SK-N-MC (cell line): ENCODE results near the gene AKR1C4.
"Not testable (repeated sequence)": the region's sequence is repeated elsewhere in the genome, so short reads cannot be mapped to it uniquely, and the experiment has no call there.

Experiments used
- DNase-seq: peaks from one replicate; pipeline ENCODE4 v3.0.0-alpha.2; 2011; ENCODE audit warnings: low read depth, low spot score
- H3K27ac ChIP-seq: fragments of 200-600 bp; sonication (generic); 2 replicates; pipeline ENCODE4 v1.5.1; 2016; ENCODE audit warnings: mixed run types
- H3K36me3 ChIP-seq: fragments of 200-600 bp; sonication (generic); 2 replicates; pipeline ENCODE4 v1.6.1; 2017; ENCODE audit warnings: antibody characterized with exemption, low read length, mixed read lengths; ENCODE audit not compliant: insufficient read depth
- H3K4me3 ChIP-seq: fragments of 200-600 bp; sonication (generic); 2 replicates; pipeline ENCODE4 v1.5.1; 2016
- H3K9ac ChIP-seq: fragments of 200-600 bp; sonication (generic); 2 replicates; pipeline ENCODE4 v1.8.0; 2017; ENCODE audit warnings: mixed run types, mixed read lengths; ENCODE audit not compliant: insufficient read length
- H3K9me3 ChIP-seq: fragments of 200-600 bp; sonication (generic); 2 replicates; pipeline ENCODE4 v1.6.1; 2017; ENCODE audit warnings: low read depth, mild to moderate bottlenecking, antibody characterized with exemption, low read length, moderate library complexity, mixed read lengths
- EZH2 ChIP-seq: fragments of 200-600 bp; sonication (generic); IDR thresholded peaks from one replicate; pipeline ENCODE4 v1.6.1; 2017; ENCODE audit warnings: antibody characterized with exemption
- FOXP2 ChIP-seq: optimal IDR thresholded peaks from 2 replicates; pipeline ENCODE3; 2011; ENCODE audit warnings: mild to moderate bottlenecking, moderate library complexity; ENCODE audit not compliant: insufficient read depth; ENCODE audit errors: extremely low read length, control extremely low read depth
- POLR2AphosphoS5 ChIP-seq: IDR thresholded peaks from 2 replicates; pipeline ENCODE4 v1.6.1; 2012; ENCODE audit warnings: mild to moderate bottlenecking, low read depth, low read length, borderline replicate concordance

Gene AKR1C4

GRCh38 chr10:5194431-5194830, 2.2 kb upstream of the AKR1C4 start:
- no peak overlapping the region for H3K9ac ChIP-seq
- no peaks in the 10 kb centered on the region for H3K36me3 ChIP-seq
- TF ChIP-seq EZH2 (no peak), POLR2AphosphoS5 (no peak), FOXP2 (no peak)
- H3K27ac ChIP-seq: no peak overlapping the region
- no peak overlapping the region for H3K4me3 ChIP-seq
- no peak for DNase-seq
- H3K9me3 ChIP-seq: no peaks in the 10 kb centered on the region

GRCh38 chr10:5195727-5196374, 786 bp upstream of the AKR1C4 start:
- H3K36me3 ChIP-seq: no peaks in the 10 kb centered on the region
- H3K9ac ChIP-seq: no peak overlapping the region
- H3K4me3 ChIP-seq: no peak overlapping the region
- H3K27ac ChIP-seq: no peak overlapping the region
- TF ChIP-seq EZH2 (no peak), FOXP2 (no peak), POLR2AphosphoS5 (no peak)
- DNase-seq: no peak
- H3K9me3 ChIP-seq: no peaks in the 10 kb centered on the region

GRCh38 chr10:5198386-5198785, 1.7 kb downstream of the AKR1C4 start:
- H3K9me3 ChIP-seq: no peaks in the 10 kb centered on the region
- DNase-seq: no peak
- H3K36me3 ChIP-seq: no peaks in the 10 kb centered on the region
- TF ChIP-seq EZH2: no peak
- TF ChIP-seq POLR2AphosphoS5: no peak
- no peak for TF ChIP-seq FOXP2
- no peak overlapping the region for H3K27ac ChIP-seq
- H3K4me3 ChIP-seq: no peak overlapping the region
- no peak overlapping the region for H3K9ac ChIP-seq

GRCh38 chr10:5199398-5199797, 2.8 kb downstream of the AKR1C4 start:
- no peaks in the 10 kb centered on the region for H3K9me3 ChIP-seq
- no peaks in the 10 kb centered on the region for H3K36me3 ChIP-seq
- no peak for TF ChIP-seq POLR2AphosphoS5
- no peak for TF ChIP-seq EZH2
- TF ChIP-seq FOXP2: no peak
- no peak for DNase-seq
- no peak overlapping the region for H3K4me3 ChIP-seq
- H3K9ac ChIP-seq: no peak overlapping the region
- no peak overlapping the region for H3K27ac ChIP-seq

GRCh38 chr10:5206799-5207198, 10.2 kb downstream of the AKR1C4 start:
- Histone ChIP-seq H3K27ac (no peak overlapping the region), H3K4me3 (no peak overlapping the region), H3K36me3 (no peaks in the 10 kb centered on the region), H3K9me3 (no peaks in the 10 kb centered on the region), H3K9ac (no peak overlapping the region)
- TF ChIP-seq FOXP2 (no peak), EZH2 (no peak), POLR2AphosphoS5 (no peak)
- DNase-seq: no peak

GRCh38 chr10:5209776-5210175, 13.1 kb downstream of the AKR1C4 start:
- H3K4me3 ChIP-seq: not testable (repeated sequence)

GRCh38 chr10:5210261-5210660, 13.6 kb downstream of the AKR1C4 start:
- not testable (repeated sequence) for H3K4me3 ChIP-seq, H3K27ac ChIP-seq, H3K9me3 ChIP-seq, H3K36me3 ChIP-seq, DNase-seq, H3K9ac ChIP-seq

More at GRCh38 chr10:5209776-5210175, 13.1 kb downstream of the AKR1C4 start:
- H3K9me3 ChIP-seq, H3K27ac ChIP-seq, DNase-seq, H3K9ac ChIP-seq, H3K36me3 ChIP-seq: not testable (repeated sequence)

- H3K4me3 ChIP-seq: no peak overlapping the region
- TF ChIP-seq FOXP2: no peak
- TF ChIP-seq EZH2: no peak
- no peak for TF ChIP-seq POLR2AphosphoS5
- H3K9ac ChIP-seq: no peak overlapping the region
- H3K27ac ChIP-seq: no peak overlapping the region
- H3K9me3 ChIP-seq: no peaks in the 10 kb centered on the region
- DNase-seq: no peak
- no peaks in the 10 kb centered on the region for H3K36me3 ChIP-seq
These were observed 15.3 kb downstream of the AKR1C4 start for GRCh38 chr10:5211696-5212536.

- DNase-seq: no peak
- Histone ChIP-seq H3K36me3 (no peaks in the 10 kb centered on the region), H3K4me3 (no peak overlapping the region), H3K9me3 (no peaks in the 10 kb centered on the region), H3K9ac (no peak overlapping the region), H3K27ac (no peak overlapping the region)
- TF ChIP-seq POLR2AphosphoS5: no peak
- TF ChIP-seq FOXP2: no peak
- no peak for TF ChIP-seq EZH2
These were observed 20.2 kb downstream of the AKR1C4 start for GRCh38 chr10:5216801-5217200.
